Ascending aorta (tissue), 2 donors: ENCODE measurements around the gene FGD3. TPM values are rescaled to one million over a fixed set of nuclear protein-coding genes. Genes with fewer than 3 reads are reported as not detected.

Experiments
- DNase-seq, 2 donors: peaks; one replicate each; pipeline ENCODE4 v3.0.0-alpha.2; 2019; ENCODE audit warnings: low spot score in 2 of 2
- H3K27ac ChIP-seq, 2 donors: fragments of 200-600 bp; sonication (generic); one replicate each; pipeline ENCODE4 v1.5.1; 2016 to 2017; ENCODE audit warnings: mild to moderate bottlenecking in 1 of 2
- H3K27me3 ChIP-seq: fragments of 200-600 bp; sonication (generic); one replicate; pipeline ENCODE4 v1.5.1; 2017
- H3K36me3 ChIP-seq, 2 donors: fragments of 200-600 bp; sonication (generic); one replicate each; pipeline ENCODE4 v1.5.1; 2016
- H3K4me1 ChIP-seq, 2 donors: fragments of 200-600 bp; sonication (generic); one replicate each; pipeline ENCODE4 v1.5.1; 2016 to 2017; ENCODE audit warnings: mild to moderate bottlenecking in 1 of 2
- H3K4me3 ChIP-seq, 2 donors: fragments of 200-600 bp; sonication (generic); one replicate each; pipeline ENCODE4 v1.5.1; 2016 to 2017; ENCODE audit warnings: mild to moderate bottlenecking in 1 of 2
- H3K9me3 ChIP-seq, 2 donors: fragments of 200-600 bp; sonication (generic); one replicate each; pipeline ENCODE4 v1.5.1; 2016
- CTCF ChIP-seq, 3 experiments: fragments of 200-600 bp in 2 of 3; fragments of 450-650 bp in 1 of 3; sonication (generic) in 2 of 3; IDR thresholded peaks; one replicate each; pipeline ENCODE4 v1.5.1; 2016 to 2019; ENCODE audit warnings: antibody characterized with exemption in 3 of 3, mild to moderate bottlenecking in 1 of 3, moderate library complexity in 1 of 3
- intact Hi-C: fragments of 100-400 bp; cut with DNase I; formaldehyde crosslinking; loops from one replicate; pipeline ENCODE4 v1.15.1; 2023
- total RNA-seq: library from RNA; depleted of rRNA; stranded (reverse); fragments of >200 nt; gene quantifications from one replicate; pipeline ENCODE4 v1.1.0, GENCODE V29; 2016

The FGD3 gene
- total RNA-seq, 1 donor from 2014 or later, result 20.8 TPM

GRCh38 chr9:93048566-93049448 is 101.5 kb downstream of the FGD3 start:
- no peaks in the 10 kb centered on the region for H3K36me3 ChIP-seq
- no peaks in the 10 kb centered on the region for H3K9me3 ChIP-seq
- intact Hi-C loops, result no loop called here
- DNase-seq, result no peak
- H3K4me1 ChIP-seq, result peaks cover 3 to 30% of the 10 kb centered on the region in 2 donors
- no peak overlapping the region for H3K27ac ChIP-seq
- no peaks in the 10 kb centered on the region for H3K27me3 ChIP-seq
- H3K4me3 ChIP-seq, result no peak overlapping the region
- TF ChIP-seq CTCF (IDR thresholded peaks at IDR 0.05), result no peak

GRCh38 chr9:93049491-93049890 is 102.2 kb downstream of the FGD3 start:
- no peaks in the 10 kb centered on the region for H3K9me3 ChIP-seq
- no peaks in the 10 kb centered on the region for H3K36me3 ChIP-seq
- no peak for DNase-seq
- no peaks in the 10 kb centered on the region for H3K27me3 ChIP-seq
- intact Hi-C loops, result no loop called here
- TF ChIP-seq CTCF (IDR thresholded peaks at IDR 0.05), result no peak
- no peak overlapping the region for H3K27ac ChIP-seq
- H3K4me1 ChIP-seq, result peaks cover 7 to 36% of the 10 kb centered on the region in 2 donors
- no peak overlapping the region for H3K4me3 ChIP-seq

- Histone ChIP-seq H3K4me3 (no peak overlapping the region), H3K27me3 (no peaks in the 10 kb centered on the region), H3K4me1 (peaks cover 13 to 44% of the 10 kb centered on the region in 2 donors), H3K27ac (peak overlapping the region; percentile 90 to 92), H3K9me3 (no peaks in the 10 kb centered on the region), H3K36me3 (no peaks in the 10 kb centered on the region)
- no peak for DNase-seq
- no peak for TF ChIP-seq CTCF (IDR thresholded peaks at IDR 0.05)
- intact Hi-C loops, result loop anchor here (5.0 kb wide), 1 partner anchor 173 kb away; the partner anchor contains the start of gene ZNF484
These were observed 102.9 kb downstream of the FGD3 start for GRCh38 chr9:93050231-93050630.

- intact Hi-C loops, result loop anchor here (1.0 to 5.0 kb wide), 4 partner anchors 21 to 399 kb away; partner anchors contain the start of genes CARD19, FAM120A and ZNF484
- Histone ChIP-seq H3K4me3 (no peak overlapping the region), H3K27me3 (no peaks in the 10 kb centered on the region), H3K36me3 (no peaks in the 10 kb centered on the region), H3K27ac (peak overlapping the region; percentile 90 to 92), H3K9me3 (no peaks in the 10 kb centered on the region), H3K4me1 (peaks cover 13 to 47% of the 10 kb centered on the region in 2 donors)
- DNase-seq, result peak; percentile 40 to 89
- TF ChIP-seq CTCF (IDR thresholded peaks at IDR 0.05), result no peak
These were observed 104.4 kb downstream of the FGD3 start for GRCh38 chr9:93051680-93052089.

GRCh38 chr9:93052791-93053540 is 105.6 kb downstream of the FGD3 start:
- H3K27ac ChIP-seq, result peak overlapping the region; percentile 90 to 92
- no peaks in the 10 kb centered on the region for H3K36me3 ChIP-seq
- H3K4me3 ChIP-seq, result no peak overlapping the region
- no peaks in the 10 kb centered on the region for H3K9me3 ChIP-seq
- no peak for TF ChIP-seq CTCF (IDR thresholded peaks at IDR 0.05)
- H3K4me1 ChIP-seq, result peaks cover 13 to 49% of the 10 kb centered on the region in 2 donors
- H3K27me3 ChIP-seq, result no peaks in the 10 kb centered on the region
- no peak for DNase-seq
- intact Hi-C loops, result loop anchor here (1.0 to 5.0 kb wide), 4 partner anchors 20 to 398 kb away; partner anchors contain the start of genes CARD19, FAM120A and ZNF484
